K562 (cell line): ENCODE results near the gene RAPSN. TPM values are rescaled to one million over a fixed set of nuclear protein-coding genes. Genes with fewer than 3 reads are reported as not detected.

Experiments used
- ATAC-seq: fragments of 200-7000 bp; cut with Tn5 transposase; 3 replicates; pipeline ENCODE4 v1.9.1; 2020; ENCODE audit warnings: moderate library complexity
- BruUV-seq: library from RNA; stranded (reverse); fragments of 400-500 nt; replicated peaks from 2 replicates; lab custom pipeline; 2021; lab: Mats Ljungman, UMichigan
- CTCF ChIA-PET: fragments of 300-600 bp; formaldehyde crosslinking; extraction: SDS; loops from one replicate; lab custom pipeline; 2021; ENCODE audit warnings: low intra/inter-chr PET ratio; lab: Yijun Ruan, JAX
- POLR2A ChIA-PET: fragments of 300-600, 350-650 bp; sonication (Branson Sonifier 250); formaldehyde crosslinking; extraction: SDS; loops from one replicate; lab custom pipeline; 2021; ENCODE audit warnings: antibody characterized with exemption, inconsistent platforms; lab: Yijun Ruan, JAX
- DNase-seq, 4 experiments: peaks; one replicate each; pipeline versions ENCODE4 v3.0.0 to v3.0.0-alpha.2; 2011 to 2018; ENCODE audit warnings: low spot score in 3 of 4, mixed read lengths in 3 of 4; ENCODE audit errors: extremely low read depth in 1 of 4
- FAIRE-seq: peaks from 2 replicates; lab custom pipeline; 2011; peaks lifted over from hg19 to GRCh38; lab: Jason Lieb, UNC
- H2AFZ ChIP-seq: 2 replicates; pipeline ENCODE4 v1.6.0; 2011; ENCODE audit warnings: low read depth, low read length, control low read depth, inconsistent platforms
- H3K27ac ChIP-seq: fragments of 200-600 bp; 3 replicates; pipeline ENCODE4 v1.8.0; 2011; ENCODE audit warnings: low read depth, mild to moderate bottlenecking, control low read depth, inconsistent platforms, low read length, moderate library complexity, mixed read lengths; ENCODE audit errors: extremely low read depth
- H3K27me3 ChIP-seq, 2 experiments: fragments of 300-600 bp in 1 of 2; 2 replicates in 1 of 2; 3 replicates in 1 of 2; pipeline versions ENCODE4 v1.6.0 to v1.8.0; 2011; ENCODE audit warnings: inconsistent platforms in 2 of 2, low read length in 2 of 2, mild to moderate bottlenecking in 1 of 2, mixed read lengths in 1 of 2, moderate library complexity in 1 of 2; ENCODE audit not compliant: control insufficient read depth in 2 of 2, insufficient read depth in 2 of 2
- H3K36me3 ChIP-seq: fragments of 300-600 bp; 3 replicates; pipeline ENCODE4 v1.8.0; 2011; ENCODE audit warnings: mild to moderate bottlenecking, low read length, inconsistent platforms; ENCODE audit not compliant: control insufficient read depth, insufficient read depth
- H3K4me1 ChIP-seq, 2 experiments: fragments of 200-600 bp in 1 of 2; replicated peaks in 1 of 2; 2 replicates in 1 of 2; 3 replicates in 1 of 2; pipeline versions ENCODE4 v1.5.1 to v1.8.0; 2011; ENCODE audit warnings: inconsistent platforms in 2 of 2, low read length in 2 of 2, mild to moderate bottlenecking in 1 of 2, mixed read lengths in 1 of 2, moderate library complexity in 1 of 2; ENCODE audit not compliant: control insufficient read depth in 2 of 2, insufficient read depth in 2 of 2
- H3K4me2 ChIP-seq: 2 replicates; pipeline ENCODE4 v1.6.1; 2011; ENCODE audit warnings: low read length, control low read depth, inconsistent platforms, mixed read lengths; ENCODE audit not compliant: insufficient read depth
- H3K4me3 ChIP-seq: fragments of 200-600 bp; sonication (generic), shearing (Covaris generic); 2 replicates; pipeline ENCODE4 v1.5.1; 2016; ENCODE audit warnings: control low read depth, inconsistent platforms
- H3K79me2 ChIP-seq: fragments of 200-600 bp; 3 replicates; pipeline ENCODE4 v1.8.0; 2011; ENCODE audit warnings: low read length, inconsistent platforms; ENCODE audit not compliant: control insufficient read depth, insufficient read depth
- H3K9ac ChIP-seq, 2 experiments: 2 replicates each; pipeline versions ENCODE4 v1.6.0 to v1.6.1; 2011; ENCODE audit warnings: low read depth in 2 of 2, low read length in 2 of 2, control low read depth in 1 of 2, inconsistent platforms in 1 of 2, mild to moderate bottlenecking in 1 of 2, mixed read lengths in 1 of 2; ENCODE audit not compliant: insufficient read depth in 1 of 2
- H3K9me1 ChIP-seq: one replicate; pipeline ENCODE4 v1.6.0; 2011; ENCODE audit warnings: inconsistent platforms, mild to moderate bottlenecking, low read length, moderate library complexity; ENCODE audit not compliant: control insufficient read depth, insufficient read depth
- H3K9me3 ChIP-seq: replicated peaks from 2 replicates; pipeline ENCODE4 v1.5.1; 2011; ENCODE audit warnings: low read depth, low read length, inconsistent platforms; ENCODE audit not compliant: control insufficient read depth, insufficient read depth
- H4K20me1 ChIP-seq: replicated peaks from 2 replicates; pipeline ENCODE4 v1.6.1; 2011; ENCODE audit warnings: low read length, inconsistent platforms, mixed read lengths; ENCODE audit not compliant: control insufficient read depth, insufficient read depth
- CBX8 ChIP-seq: fragments of 200-600 bp; sonication (generic); IDR thresholded peaks from 2 replicates; pipeline ENCODE4 v1.6.1; 2012; ENCODE audit warnings: borderline replicate concordance, mixed run types, low read depth, mild to moderate bottlenecking, moderate library complexity, mixed read lengths, low read length, control low read depth, inconsistent platforms; ENCODE audit not compliant: poor library complexity, severe bottlenecking; ENCODE audit errors: extremely low read depth
- E2F8 ChIP-seq: fragments of 450-650 bp; IDR thresholded peaks from 2 replicates; pipeline ENCODE4 v1.7.1; 2018; ENCODE audit warnings: mild to moderate bottlenecking, low read depth; ENCODE audit not compliant: partially characterized antibody
- ELF4 ChIP-seq: fragments of 450-650 bp; formaldehyde crosslinking; IDR thresholded peaks from 2 replicates; pipeline ENCODE4 v1.4.0; 2022; ENCODE audit warnings: missing genetic modification characterization
- ETV1 ChIP-seq: fragments of 450-650 bp; conservative IDR thresholded peaks from 2 replicates; pipeline ENCODE4 v1.6.1; 2016; ENCODE audit warnings: missing genetic modification characterization, control low read depth, low read depth, missing compliant biosample characterization
- HDAC3 ChIP-seq: fragments of 450-650 bp; IDR thresholded peaks from 2 replicates; pipeline ENCODE4 v1.6.1; 2018; ENCODE audit warnings: borderline replicate concordance, mild to moderate bottlenecking, moderate library complexity; ENCODE audit not compliant: partially characterized antibody
- LARP7 ChIP-seq: fragments of 450-650 bp; IDR thresholded peaks from 2 replicates; pipeline ENCODE4 v1.6.1; 2016
- MXI1 ChIP-seq: IDR thresholded peaks from 2 replicates; pipeline ENCODE4 v1.6.1; 2011; ENCODE audit warnings: low read depth, mild to moderate bottlenecking, improper control_type of control experiment, low read length
- POLR2H ChIP-seq: IDR thresholded peaks from 2 replicates; pipeline ENCODE4 v1.6.1; 2016; ENCODE audit warnings: missing genetic modification characterization, low read depth, mild to moderate bottlenecking, control low read depth, missing compliant biosample characterization, moderate library complexity
- SETDB1 ChIP-seq: IDR thresholded peaks from one replicate; pipeline ENCODE4 v1.6.1; 2012; ENCODE audit warnings: low read length, control low read depth, inconsistent platforms
- TCF7L2 ChIP-seq: fragments of 150-350 bp; IDR thresholded peaks from 2 replicates; pipeline ENCODE4 v1.6.1; 2016; ENCODE audit warnings: low read depth, mild to moderate bottlenecking, low read length, moderate library complexity
- ZNF507 ChIP-seq: conservative IDR thresholded peaks from 2 replicates; pipeline ENCODE4 v1.6.1; 2017; ENCODE audit warnings: missing genetic modification characterization, missing compliant biosample characterization
- ZNF561 ChIP-seq: fragments of 450-650 bp; formaldehyde crosslinking; conservative IDR thresholded peaks from 2 replicates; pipeline ENCODE4 v1.4.0; 2020; ENCODE audit warnings: mild to moderate bottlenecking, moderate library complexity
- ZNF830 ChIP-seq: fragments of 250-450 bp; sonication (Bioruptor Pico); IDR thresholded peaks from 2 replicates; pipeline ENCODE4 v1.5.0; 2021; ENCODE audit warnings: mild to moderate bottlenecking
- WGBS: fragments of 100-300 bp; shearing (Covaris generic); methylation state at CpG from one replicate; pipeline ENCODE4 v1.1.6; 2016; ENCODE audit warnings: low coverage, mixed read lengths; ENCODE audit not compliant: insufficient coverage; ENCODE audit errors: missing lambda C conversion rate; 5-methylcytosine and 5-hydroxymethylcytosine counted together
- in situ Hi-C: fragments of 300-500 bp; cut with MboI; formaldehyde crosslinking; loops from 4 replicates; pipeline ENCODE4 v1.15.0; 2018; ENCODE audit warnings: inconsistent platforms, mixed read lengths
- intact Hi-C: fragments of 100-400 bp; cut with micrococcal nuclease; formaldehyde crosslinking; loops from 2 replicates; pipeline ENCODE4 v1.14.2; 2022
- polyA plus RNA-seq, 8 experiments: library from polyadenylated mRNA; depleted of rRNA in 4 of 8; stranded (reverse) in 5 of 8; unstranded in 3 of 8; fragments of >200 nt; fragmentation: Nextera tagmentation in 2 of 8; fragmentation: Illumina TruSeq in 1 of 8; extraction: Ambion mirVana in 2 of 8; extraction: Trizol in 1 of 8; gene quantifications; 2 replicates each; pipeline versions ENCODE4 v1.2.1 to v1.2.3, GENCODE V29; 2011 to 2014; ENCODE audit warnings: inconsistent platforms in 1 of 8, missing spikeins in 1 of 8
- total RNA-seq, 7 experiments: library from RNA; depleted of rRNA in 6 of 7; stranded (reverse); fragments of >200 nt in 6 of 7; fragmentation: Illumina TruSeq in 2 of 7; extraction: Trizol in 2 of 7; gene quantifications; 2 replicates each; pipeline versions ENCODE4 v1.2.1 to v1.2.3, GENCODE V29; 2011 to 2021; ENCODE audit warnings: low replicate concordance in 1 of 7

RAPSN gene
- total and polyA plus RNA-seq, 9 of the 15 experiments (the other 6 are each of a cell fraction or from before 2014, with no cell fraction given): 0.06 to 0.11 TPM; not detected in 7

GRCh38 chr11:47435687-47436086, 13.2 kb downstream of the RAPSN start:
- Histone ChIP-seq H3K9me3 (no peaks in the 10 kb centered on the region), H3K27me3 (no peaks in the 10 kb centered on the region), H4K20me1 (no peaks in the 10 kb centered on the region), H3K4me2 (no peak overlapping the region), H3K9me1 (no peaks in the 10 kb centered on the region), H3K4me3 (no peak overlapping the region), H3K36me3 (no peaks in the 10 kb centered on the region), H3K79me2 (no peaks in the 10 kb centered on the region), H2AFZ (no peak overlapping the region), H3K9ac (no peak overlapping the region), H3K4me1 (peaks cover 0 to 9% of the 10 kb centered on the region in 2 experiments; a peak in 1 of 5 replicates), H3K27ac (no peak overlapping the region)
- ChIA-PET POLR2A (interaction anchor here (0.9 kb wide), 1 partner anchor 18 kb away, joined by 5 read pairs; no protein-coding TSS in a partner anchor), CTCF (no interaction called here)
- ATAC-seq: no peak
- TF ChIP-seq POLR2H (tag): no peak
- no peak for TF ChIP-seq TCF7L2
- no peak for TF ChIP-seq E2F8
- no peak for TF ChIP-seq SETDB1
- no peak for TF ChIP-seq ZNF561
- TF ChIP-seq CBX8: no peak
- no peak for TF ChIP-seq HDAC3
- no peak for TF ChIP-seq MXI1
- no peak for TF ChIP-seq ELF4 (CRISPR knock-in tag)
- no peak for TF ChIP-seq ETV1 (tag)
- no peak for TF ChIP-seq LARP7
- no peak for TF ChIP-seq ZNF830 (CRISPR knock-in tag)
- no peak for TF ChIP-seq ZNF507 (tag)
- intact Hi-C loops (no loop called here), in situ Hi-C loops (no loop called here)
- no peak for DNase-seq
- 59% methylated on average over 3 of the region's 3 CpGs for WGBS
- no peak for FAIRE-seq
- BruUV-seq: no TSS peak
